Cerebellar nuclear complex (tissue), 1 donor: Measurements from ENCODE around the gene CKLF.
"Not testable (repeated sequence)": the region's sequence is repeated elsewhere in the genome, so short reads cannot be mapped to it uniquely, and the experiment has no call there.

ENCODE experiments used
- DNase-seq, 2 experiments: peaks; one replicate each; lab custom pipeline; 2025; lab: John Stamatoyannopoulos, UW

Gene CKLF

DNA sequence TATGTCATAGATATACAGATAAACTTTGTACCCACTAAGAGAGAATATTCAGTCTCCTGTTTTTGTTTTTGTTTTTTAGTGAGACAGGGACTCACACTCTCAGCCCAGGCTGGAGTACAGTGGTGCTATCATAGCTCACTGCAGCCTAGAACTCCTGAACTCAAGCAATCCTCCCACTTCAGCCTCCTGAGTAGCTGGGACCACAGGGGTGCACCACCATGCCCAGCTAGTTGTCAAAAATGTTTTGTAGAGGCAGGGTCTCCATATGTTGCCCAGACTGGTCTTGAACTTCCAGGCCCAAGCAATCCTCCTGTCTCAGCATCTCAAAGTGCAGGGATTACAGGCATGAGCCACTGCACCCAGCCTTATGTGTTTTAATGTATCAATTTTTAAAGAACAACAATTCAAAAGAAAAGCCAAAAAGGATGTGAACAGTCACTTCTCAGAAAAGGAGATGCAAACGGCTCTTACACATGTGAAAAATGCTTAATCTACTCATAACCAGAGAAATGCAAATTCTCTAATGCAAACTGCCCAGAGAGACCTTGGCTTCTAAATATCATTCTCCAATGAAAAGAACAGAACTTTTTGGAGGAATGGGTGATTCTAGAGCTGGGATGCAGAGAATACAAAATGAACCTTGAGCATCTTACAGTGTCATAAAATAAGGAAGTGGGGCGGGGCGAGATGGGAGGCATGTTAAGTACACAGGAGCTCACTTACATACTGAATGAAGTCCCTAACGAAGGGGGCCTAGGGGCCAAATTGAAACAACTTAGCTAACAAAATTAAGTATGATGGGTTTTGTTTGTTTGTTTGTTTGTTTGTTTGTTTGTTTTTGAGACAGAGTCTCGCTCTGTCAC is 44.8 kb downstream of the CKLF start:
- DNase-seq: no peak

DNA sequence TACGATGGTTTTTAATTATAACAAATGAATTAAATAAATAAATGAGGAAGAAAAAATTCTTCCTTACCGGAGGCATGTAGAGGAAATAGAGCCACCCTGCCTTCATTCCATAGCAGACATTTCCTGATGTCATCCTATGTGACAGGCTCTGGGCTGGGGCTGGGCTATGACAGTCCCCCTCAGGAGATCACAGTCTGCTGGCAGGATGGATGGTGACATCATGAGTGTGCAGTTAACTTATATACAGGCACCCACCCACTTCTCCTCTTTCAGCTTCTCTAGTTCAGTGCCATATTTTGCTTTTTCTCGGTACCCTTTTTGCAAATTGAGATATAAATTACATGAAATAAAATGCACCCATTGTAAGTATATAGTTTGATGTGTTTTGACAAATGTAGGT is 45.7 kb downstream of the CKLF start:
- no peak for DNase-seq

DNA sequence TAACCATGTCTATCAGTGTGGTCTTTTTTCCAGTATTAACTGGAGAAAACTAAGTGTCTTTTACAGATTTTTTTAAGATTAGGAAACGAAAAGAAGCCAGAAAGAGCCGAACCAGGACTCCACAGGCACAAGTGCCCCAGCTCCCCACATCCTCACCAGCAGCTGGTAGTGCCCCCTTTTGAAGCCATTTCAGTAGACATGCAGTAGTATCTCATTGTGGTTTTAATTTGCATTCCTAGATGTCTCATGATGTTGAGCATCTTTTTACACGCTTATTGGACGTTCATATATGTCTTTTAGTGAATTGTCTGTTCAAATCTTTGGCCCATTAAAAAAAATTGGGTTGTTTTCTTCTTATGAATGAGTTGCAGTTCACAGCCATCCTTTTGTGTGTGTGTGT is 47.4 kb downstream of the CKLF start:
- no peak for DNase-seq

DNA sequence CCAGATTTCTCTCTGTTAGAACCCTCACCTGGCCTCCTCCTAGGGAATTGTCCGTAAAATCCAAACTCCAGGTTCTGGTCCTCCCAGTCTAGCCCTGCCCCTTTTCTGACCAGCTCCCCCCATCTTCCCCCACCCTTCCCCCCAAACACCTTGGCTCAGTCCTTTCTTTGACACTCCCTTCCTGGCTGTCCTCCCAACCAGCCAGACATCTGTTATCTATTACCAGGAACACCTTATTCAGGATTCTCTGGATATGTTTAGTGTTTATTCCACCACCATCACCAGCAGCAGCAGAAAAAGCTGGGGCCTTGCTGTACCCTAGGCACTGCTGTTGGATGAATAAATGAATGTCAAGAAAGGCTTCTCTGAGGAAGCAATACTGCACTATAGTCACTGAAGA is 48.1 kb downstream of the CKLF start:
- DNase-seq: no peak

DNA sequence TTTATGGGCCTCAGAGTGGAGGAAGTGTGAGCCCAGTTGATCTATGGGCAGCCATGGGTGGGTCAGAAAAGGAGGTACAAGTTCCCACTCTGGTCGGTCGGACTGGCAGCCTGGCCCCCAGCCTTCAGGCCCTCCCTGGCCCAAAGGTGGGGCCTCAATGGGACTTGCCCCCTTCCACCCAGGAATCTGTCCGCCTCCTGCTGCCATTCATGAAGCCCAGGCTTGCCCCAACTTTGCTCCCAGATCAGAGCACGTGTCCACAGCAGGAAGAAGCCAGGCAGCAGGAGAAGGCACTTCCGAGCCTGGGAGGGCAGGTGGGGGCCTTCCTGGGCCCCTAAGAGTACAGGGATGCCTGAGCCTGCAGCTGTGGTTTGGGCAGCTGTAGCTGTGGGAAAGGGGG is 49.1 kb downstream of the CKLF start:
- DNase-seq: no peak

- no peak for DNase-seq
These were observed 51.4 kb downstream of the CKLF start for GRCh38 chr16:66603537-66604375.

DNA sequence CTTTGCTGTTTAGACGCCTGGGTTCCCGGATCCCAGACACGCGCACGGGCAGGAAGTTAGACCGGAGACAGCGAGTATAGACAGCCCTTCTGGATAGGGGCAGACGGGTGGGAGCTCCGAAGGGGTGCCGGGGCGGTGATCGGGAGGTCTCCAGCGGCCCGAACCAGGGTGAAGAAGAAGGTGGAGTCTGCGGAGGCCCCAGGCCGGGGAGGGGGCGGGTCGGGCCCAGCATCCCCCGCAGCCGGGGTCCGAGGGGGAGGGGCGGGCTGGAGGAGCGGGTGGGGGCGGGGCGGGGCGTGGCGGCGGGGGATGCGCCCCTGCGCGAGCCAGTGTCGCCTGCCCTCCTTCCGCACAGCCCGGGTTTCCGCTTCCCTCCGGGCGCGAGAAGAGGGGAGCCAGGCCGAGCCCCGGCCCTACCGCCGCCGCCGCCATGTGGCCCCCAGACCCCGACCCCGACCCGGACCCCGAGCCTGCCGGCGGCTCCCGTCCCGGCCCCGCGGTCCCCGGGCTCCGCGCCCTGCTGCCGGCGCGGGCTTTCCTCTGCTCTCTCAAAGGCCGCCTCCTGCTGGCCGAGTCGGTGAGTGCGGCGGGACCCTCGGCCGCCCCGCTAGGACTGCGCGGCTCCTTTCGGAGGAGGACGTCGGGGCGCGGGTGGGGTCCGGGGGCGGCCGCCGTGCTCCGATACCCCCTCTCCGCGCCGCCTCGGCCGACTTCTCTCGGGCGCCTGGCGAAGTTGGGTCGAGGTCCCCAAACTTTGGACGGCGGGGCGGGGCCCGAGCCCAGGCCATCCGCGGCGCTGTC is 52.2 kb downstream of the CKLF start, which contains the start of gene CMTM3:
Gene CMTM3 (plus strand): TSS at position 329 of the 801 bp plus-strand sequence. CDS start 102 bp downstream, at position 431.
- DNase-seq: no peak

- no peak for DNase-seq
These were observed 53.0 kb downstream of the CKLF start for GRCh38 chr16:66605177-66605978.

- DNase-seq: no peak
These were observed 53.8 kb downstream of the CKLF start for GRCh38 chr16:66605979-66606751.

- peak; percentile 4 to 48 for DNase-seq
These were observed 56.1 kb downstream of the CKLF start for GRCh38 chr16:66608241-66609138.

DNA sequence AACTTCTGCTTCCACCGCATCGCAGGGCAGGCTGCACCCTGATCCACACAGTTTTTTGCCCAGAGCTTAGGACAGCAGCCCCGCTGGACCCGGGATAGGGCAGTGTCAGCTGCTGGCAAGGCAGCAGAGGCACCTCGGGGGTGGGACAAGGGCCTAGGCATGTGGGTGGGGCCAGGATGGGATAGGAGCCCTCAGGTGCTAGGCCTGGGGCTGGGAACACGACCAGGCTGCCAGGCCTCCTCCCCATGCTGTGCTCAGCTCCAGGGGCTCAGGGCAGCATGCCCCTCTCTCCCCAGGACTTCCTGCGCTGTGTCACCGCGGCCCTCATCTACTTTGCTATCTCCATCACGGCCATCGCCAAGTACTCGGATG is 56.7 kb downstream of the CKLF start:
- DNase-seq: no peak

- no peak for DNase-seq
These were observed 57.9 kb downstream of the CKLF start for GRCh38 chr16:66610111-66610820.

GRCh38 chr16:66611911-66612310 is 59.5 kb downstream of the CKLF start:
- DNase-seq: not testable (repeated sequence)

- no peak for DNase-seq
These were observed 60.0 kb downstream of the CKLF start for GRCh38 chr16:66612422-66612821.

DNA sequence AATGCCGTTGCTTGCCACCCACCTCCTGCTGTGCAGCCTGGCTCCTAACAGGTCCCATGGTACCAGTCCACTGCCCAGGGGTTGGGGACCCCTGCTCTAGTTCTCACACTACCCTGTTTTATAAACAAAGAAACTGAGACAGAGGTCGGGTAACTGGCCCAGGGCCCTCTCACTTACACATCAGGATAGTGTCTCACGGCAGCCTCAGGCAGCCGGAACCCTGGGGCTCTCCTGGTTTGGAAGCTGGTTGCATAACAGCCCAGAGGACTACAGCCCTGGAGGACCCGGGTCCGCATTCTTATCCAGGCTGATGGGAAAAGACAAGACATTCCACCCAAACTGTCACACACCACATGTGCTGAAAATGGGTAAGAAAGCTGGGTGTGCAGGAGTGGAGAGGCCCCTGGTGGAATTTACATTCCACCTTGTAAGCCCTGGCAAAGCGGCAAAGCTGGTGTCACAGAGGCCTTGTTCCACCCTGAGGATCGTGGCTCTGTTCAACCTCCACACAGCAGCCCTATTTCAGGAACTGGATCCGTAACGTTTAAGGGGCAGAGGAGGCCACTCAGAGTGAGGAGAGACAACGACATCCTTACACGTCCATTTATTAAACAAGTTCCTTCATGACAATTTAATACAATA is 61.9 kb downstream of the CKLF start:
- no peak for DNase-seq
